Measurements from ENCODE around the gene GATA5.

GATA5 gene

GRCh38 chr20:62519826-62520225, 44.0 kb upstream of the GATA5 start:
- H3K23ac ChIP-seq (ENCODE audit: low read length) = no peak overlapping the region
- no peak overlapping the region for H2AK5ac ChIP-seq (ENCODE audit: low read length)
- no peaks in the 10 kb centered on the region for H3K36me3 ChIP-seq (ENCODE audit: control insufficient read depth, insufficient read depth, low read length)
- no peak overlapping the region for H3K18ac ChIP-seq (ENCODE audit: low read length)
- H2BK120ac ChIP-seq (ENCODE audit: low read depth, low read length) = no peak overlapping the region
- no peaks in the 10 kb centered on the region for H3K79me1 ChIP-seq (ENCODE audit: low read length)
- no peak overlapping the region for H3K4me2 ChIP-seq (ENCODE audit: low read length)
- H3K79me2 ChIP-seq (ENCODE audit: control insufficient read depth, insufficient read depth, low read length) = no peaks in the 10 kb centered on the region
- no peak for DNase-seq
- H2BK15ac ChIP-seq (replicated peaks; ENCODE audit: low read depth) = no peak overlapping the region
- no peak overlapping the region for H4K5ac ChIP-seq (ENCODE audit: low read length)
- no peak overlapping the region for H3K4ac ChIP-seq (ENCODE audit: low read depth, low read length)
- H3K4me3 ChIP-seq (ENCODE audit: low read length) = no peak overlapping the region
- peaks cover 3% of the 10 kb centered on the region for H3K4me1 ChIP-seq (ENCODE audit: control insufficient read depth, low read depth, low read length)
- no CpG with 5 or more reads among the region's 13 CpGs for WGBS (ENCODE audit: extremely low coverage, insufficient coverage, low lambda C conversion rate)
- no peaks in the 10 kb centered on the region for H3K27me3 ChIP-seq (ENCODE audit: insufficient read depth, low read length, poor library complexity)
- no peak overlapping the region for H3K56ac ChIP-seq (ENCODE audit: low read length)
- no peak overlapping the region for H2BK5ac ChIP-seq (ENCODE audit: low read length)
- H3K27ac ChIP-seq (ENCODE audit: low read depth, low read length) = no peak overlapping the region
- no peak overlapping the region for H3K9ac ChIP-seq (ENCODE audit: low read length)
- H4K8ac ChIP-seq (ENCODE audit: low read depth, low read length) = no peak overlapping the region

GRCh38 chr20:62518911-62519310, 43.1 kb upstream of the GATA5 start:
- no peak overlapping the region for H3K4ac ChIP-seq (ENCODE audit: low read depth, low read length)
- no peak overlapping the region for H3K4me3 ChIP-seq (ENCODE audit: low read length)
- no peak overlapping the region for H2BK5ac ChIP-seq (ENCODE audit: low read length)
- no peak overlapping the region for H3K23ac ChIP-seq (ENCODE audit: low read length)
- H3K79me2 ChIP-seq (ENCODE audit: control insufficient read depth, insufficient read depth, low read length) = no peaks in the 10 kb centered on the region
- H2BK15ac ChIP-seq (replicated peaks; ENCODE audit: low read depth) = no peak overlapping the region
- no peak overlapping the region for H2BK120ac ChIP-seq (ENCODE audit: low read depth, low read length)
- no CpG with 5 or more reads among the region's 18 CpGs for WGBS (ENCODE audit: extremely low coverage, insufficient coverage, low lambda C conversion rate)
- no peak for DNase-seq
- no peaks in the 10 kb centered on the region for H3K4me1 ChIP-seq (ENCODE audit: control insufficient read depth, low read depth, low read length)
- no peak overlapping the region for H4K8ac ChIP-seq (ENCODE audit: low read depth, low read length)
- H2AK5ac ChIP-seq (ENCODE audit: low read length) = no peak overlapping the region
- H3K18ac ChIP-seq (ENCODE audit: low read length) = no peak overlapping the region
- H3K4me2 ChIP-seq (ENCODE audit: low read length) = no peak overlapping the region
- H3K79me1 ChIP-seq (ENCODE audit: low read length) = no peaks in the 10 kb centered on the region
- H3K27me3 ChIP-seq (ENCODE audit: insufficient read depth, low read length, poor library complexity) = no peaks in the 10 kb centered on the region
- no peak overlapping the region for H4K5ac ChIP-seq (ENCODE audit: low read length)
- no peaks in the 10 kb centered on the region for H3K36me3 ChIP-seq (ENCODE audit: control insufficient read depth, insufficient read depth, low read length)
- H3K9ac ChIP-seq (ENCODE audit: low read length) = no peak overlapping the region
- no peak overlapping the region for H3K27ac ChIP-seq (ENCODE audit: low read depth, low read length)
- no peak overlapping the region for H3K56ac ChIP-seq (ENCODE audit: low read length)

GRCh38 chr20:62517901-62518610, 42.3 kb upstream of the GATA5 start:
- no CpG with 5 or more reads among the region's 15 CpGs for WGBS (ENCODE audit: extremely low coverage, insufficient coverage, low lambda C conversion rate)

GRCh38 chr20:62517168-62517567, 41.4 kb upstream of the GATA5 start:
- WGBS (ENCODE audit: extremely low coverage, insufficient coverage, low lambda C conversion rate) = no CpG with 5 or more reads among the region's 18 CpGs

More at GRCh38 chr20:62517901-62518610, 42.3 kb upstream of the GATA5 start:
- Histone ChIP-seq H3K4me2 (ENCODE audit: low read length) (no peak overlapping the region), H2BK120ac (ENCODE audit: low read depth, low read length) (no peak overlapping the region), H2BK15ac (replicated peaks; ENCODE audit: low read depth) (no peak overlapping the region), H3K36me3 (ENCODE audit: control insufficient read depth, insufficient read depth, low read length) (no peaks in the 10 kb centered on the region), H2AK5ac (ENCODE audit: low read length) (no peak overlapping the region), H3K4ac (ENCODE audit: low read depth, low read length) (no peak overlapping the region), H4K8ac (ENCODE audit: low read depth, low read length) (no peak overlapping the region), H3K79me1 (ENCODE audit: low read length) (no peaks in the 10 kb centered on the region), H4K5ac (ENCODE audit: low read length) (no peak overlapping the region), H3K18ac (ENCODE audit: low read length) (no peak overlapping the region), H3K79me2 (ENCODE audit: control insufficient read depth, insufficient read depth, low read length) (no peaks in the 10 kb centered on the region), H2BK5ac (ENCODE audit: low read length) (no peak overlapping the region), H3K27ac (ENCODE audit: low read depth, low read length) (no peak overlapping the region), H3K9ac (ENCODE audit: low read length) (no peak overlapping the region), H3K56ac (ENCODE audit: low read length) (no peak overlapping the region), H3K23ac (ENCODE audit: low read length) (no peak overlapping the region), H3K27me3 (ENCODE audit: insufficient read depth, low read length, poor library complexity) (no peaks in the 10 kb centered on the region), H3K4me1 (ENCODE audit: control insufficient read depth, low read depth, low read length) (no peaks in the 10 kb centered on the region), H3K4me3 (ENCODE audit: low read length) (no peak overlapping the region)
- no peak for DNase-seq

GRCh38 chr20:62516338-62516737, 40.5 kb upstream of the GATA5 start:
- H3K18ac ChIP-seq (ENCODE audit: low read length) = no peak overlapping the region
- H2BK15ac ChIP-seq (replicated peaks; ENCODE audit: low read depth) = no peak overlapping the region
- H4K5ac ChIP-seq (ENCODE audit: low read length) = no peak overlapping the region
- no peak overlapping the region for H3K4ac ChIP-seq (ENCODE audit: low read depth, low read length)
- no peak overlapping the region for H4K8ac ChIP-seq (ENCODE audit: low read depth, low read length)
- H3K9ac ChIP-seq (ENCODE audit: low read length) = no peak overlapping the region
- peak; percentile 32 for DNase-seq
- no peak overlapping the region for H2AK5ac ChIP-seq (ENCODE audit: low read length)
- no CpG with 5 or more reads among the region's 13 CpGs for WGBS (ENCODE audit: extremely low coverage, insufficient coverage, low lambda C conversion rate)
- no peak overlapping the region for H3K27ac ChIP-seq (ENCODE audit: low read depth, low read length)
- no peaks in the 10 kb centered on the region for H3K4me1 ChIP-seq (ENCODE audit: control insufficient read depth, low read depth, low read length)
- no peak overlapping the region for H3K23ac ChIP-seq (ENCODE audit: low read length)
- no peak overlapping the region for H3K4me2 ChIP-seq (ENCODE audit: low read length)
- H2BK5ac ChIP-seq (ENCODE audit: low read length) = no peak overlapping the region
- no peaks in the 10 kb centered on the region for H3K36me3 ChIP-seq (ENCODE audit: control insufficient read depth, insufficient read depth, low read length)
- H3K79me2 ChIP-seq (ENCODE audit: control insufficient read depth, insufficient read depth, low read length) = no peaks in the 10 kb centered on the region
- H3K4me3 ChIP-seq (ENCODE audit: low read length) = no peak overlapping the region
- no peaks in the 10 kb centered on the region for H3K79me1 ChIP-seq (ENCODE audit: low read length)
- no peaks in the 10 kb centered on the region for H3K27me3 ChIP-seq (ENCODE audit: insufficient read depth, low read length, poor library complexity)
- no peak overlapping the region for H3K56ac ChIP-seq (ENCODE audit: low read length)
- no peak overlapping the region for H2BK120ac ChIP-seq (ENCODE audit: low read depth, low read length)

More at GRCh38 chr20:62517168-62517567, 41.4 kb upstream of the GATA5 start:
- Histone ChIP-seq H4K8ac (ENCODE audit: low read depth, low read length) (no peak overlapping the region), H3K18ac (ENCODE audit: low read length) (no peak overlapping the region), H3K36me3 (ENCODE audit: control insufficient read depth, insufficient read depth, low read length) (no peaks in the 10 kb centered on the region), H3K79me1 (ENCODE audit: low read length) (no peaks in the 10 kb centered on the region), H3K27ac (ENCODE audit: low read depth, low read length) (no peak overlapping the region), H2BK15ac (replicated peaks; ENCODE audit: low read depth) (no peak overlapping the region), H3K4me2 (ENCODE audit: low read length) (no peak overlapping the region), H3K23ac (ENCODE audit: low read length) (no peak overlapping the region), H3K27me3 (ENCODE audit: insufficient read depth, low read length, poor library complexity) (no peaks in the 10 kb centered on the region), H3K9ac (ENCODE audit: low read length) (no peak overlapping the region), H3K79me2 (ENCODE audit: control insufficient read depth, insufficient read depth, low read length) (no peaks in the 10 kb centered on the region), H2AK5ac (ENCODE audit: low read length) (no peak overlapping the region), H2BK5ac (ENCODE audit: low read length) (no peak overlapping the region), H3K56ac (ENCODE audit: low read length) (no peak overlapping the region), H3K4ac (ENCODE audit: low read depth, low read length) (no peak overlapping the region), H2BK120ac (ENCODE audit: low read depth, low read length) (no peak overlapping the region), H3K4me3 (ENCODE audit: low read length) (no peak overlapping the region), H3K4me1 (ENCODE audit: control insufficient read depth, low read depth, low read length) (no peaks in the 10 kb centered on the region), H4K5ac (ENCODE audit: low read length) (no peak overlapping the region)
- no peak for DNase-seq

- no peak for DNase-seq
- no peak overlapping the region for H3K4me2 ChIP-seq (ENCODE audit: low read length)
- no peaks in the 10 kb centered on the region for H3K79me1 ChIP-seq (ENCODE audit: low read length)
- H3K4me1 ChIP-seq (ENCODE audit: control insufficient read depth, low read depth, low read length) = no peaks in the 10 kb centered on the region
- H3K4me3 ChIP-seq (ENCODE audit: low read length) = no peak overlapping the region
- WGBS (ENCODE audit: extremely low coverage, insufficient coverage, low lambda C conversion rate) = no CpG with 5 or more reads among the region's 12 CpGs
- no peak overlapping the region for H2BK120ac ChIP-seq (ENCODE audit: low read depth, low read length)
- H2BK15ac ChIP-seq (replicated peaks; ENCODE audit: low read depth) = no peak overlapping the region
- no peaks in the 10 kb centered on the region for H3K27me3 ChIP-seq (ENCODE audit: insufficient read depth, low read length, poor library complexity)
- H3K79me2 ChIP-seq (ENCODE audit: control insufficient read depth, insufficient read depth, low read length) = no peaks in the 10 kb centered on the region
- no peak overlapping the region for H3K9ac ChIP-seq (ENCODE audit: low read length)
- H4K8ac ChIP-seq (ENCODE audit: low read depth, low read length) = no peak overlapping the region
- no peak overlapping the region for H3K18ac ChIP-seq (ENCODE audit: low read length)
- no peak overlapping the region for H3K4ac ChIP-seq (ENCODE audit: low read depth, low read length)
- no peak overlapping the region for H2BK5ac ChIP-seq (ENCODE audit: low read length)
- H3K56ac ChIP-seq (ENCODE audit: low read length) = no peak overlapping the region
- H2AK5ac ChIP-seq (ENCODE audit: low read length) = no peak overlapping the region
- H3K36me3 ChIP-seq (ENCODE audit: control insufficient read depth, insufficient read depth, low read length) = no peaks in the 10 kb centered on the region
- H4K5ac ChIP-seq (ENCODE audit: low read length) = no peak overlapping the region
- no peak overlapping the region for H3K27ac ChIP-seq (ENCODE audit: low read depth, low read length)
- no peak overlapping the region for H3K23ac ChIP-seq (ENCODE audit: low read length)
Observed at GRCh38 chr20:62515826-62516225, 40.0 kb upstream of the GATA5 start.

All from mesendoderm (in vitro differentiated cells).